Measurements from ENCODE around the gene RNF149.

Gene RNF149

DNA sequence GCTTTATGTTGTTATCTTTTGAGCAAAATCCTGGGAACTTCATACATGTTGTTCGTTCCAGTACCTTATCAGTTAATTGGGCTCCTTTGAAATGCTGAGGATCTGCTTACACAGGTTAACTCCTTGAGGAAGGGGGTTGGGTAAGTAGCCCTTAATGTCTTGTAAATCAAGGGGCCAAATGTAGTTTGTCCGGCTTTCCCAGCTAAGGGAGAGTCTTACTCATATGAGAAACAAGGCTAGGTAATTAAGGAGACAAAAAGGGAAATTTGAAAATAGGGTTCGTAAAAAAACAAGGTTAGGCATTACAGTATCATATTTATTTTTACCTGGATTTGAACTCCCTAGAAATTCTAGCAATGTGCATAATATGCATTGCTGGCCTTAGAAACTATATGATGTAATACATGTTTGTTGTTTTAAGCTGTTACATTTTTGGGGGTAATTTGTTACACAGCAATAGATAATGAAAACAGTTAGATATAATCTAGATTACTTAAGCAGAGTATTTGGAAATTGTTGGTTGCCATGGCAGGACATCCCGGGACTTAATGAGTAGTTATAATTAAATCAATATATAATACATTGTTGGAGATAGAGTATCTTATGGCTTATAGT, 30.9 kb upstream of the RNF149 start:
- TF ChIP-seq, protein P1, sequence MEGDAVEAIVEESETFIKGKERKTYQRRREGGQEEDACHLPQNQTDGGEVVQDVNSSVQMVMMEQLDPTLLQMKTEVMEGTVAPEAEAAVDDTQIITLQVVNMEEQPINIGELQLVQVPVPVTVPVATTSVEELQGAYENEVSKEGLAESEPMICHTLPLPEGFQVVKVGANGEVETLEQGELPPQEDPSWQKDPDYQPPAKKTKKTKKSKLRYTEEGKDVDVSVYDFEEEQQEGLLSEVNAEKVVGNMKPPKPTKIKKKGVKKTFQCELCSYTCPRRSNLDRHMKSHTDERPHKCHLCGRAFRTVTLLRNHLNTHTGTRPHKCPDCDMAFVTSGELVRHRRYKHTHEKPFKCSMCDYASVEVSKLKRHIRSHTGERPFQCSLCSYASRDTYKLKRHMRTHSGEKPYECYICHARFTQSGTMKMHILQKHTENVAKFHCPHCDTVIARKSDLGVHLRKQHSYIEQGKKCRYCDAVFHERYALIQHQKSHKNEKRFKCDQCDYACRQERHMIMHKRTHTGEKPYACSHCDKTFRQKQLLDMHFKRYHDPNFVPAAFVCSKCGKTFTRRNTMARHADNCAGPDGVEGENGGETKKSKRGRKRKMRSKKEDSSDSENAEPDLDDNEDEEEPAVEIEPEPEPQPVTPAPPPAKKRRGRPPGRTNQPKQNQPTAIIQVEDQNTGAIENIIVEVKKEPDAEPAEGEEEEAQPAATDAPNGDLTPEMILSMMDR (IDR thresholded peaks at IDR 0.05; ENCODE audit: low read length): no peak
- no peak for TF ChIP-seq EZH2 (IDR thresholded peaks at IDR 0.05; ENCODE audit: borderline replicate concordance, low read length)
- Histone ChIP-seq H3F3A (ENCODE audit: insufficient read depth, low read length) (no peaks in the 10 kb centered on the region), H3K9me2 (ENCODE audit: low read depth, low read length) (no peaks in the 10 kb centered on the region), H2AFZ (ENCODE audit: low read length) (no peak overlapping the region), H3K4me3 (ENCODE audit: low read depth, low read length, poor library complexity, severe bottlenecking) (no peak overlapping the region), H3K36me3 (ENCODE audit: insufficient read depth, low read length) (no peaks in the 10 kb centered on the region), H4K20me1 (ENCODE audit: insufficient read depth, low read length) (no peaks in the 10 kb centered on the region), H3K79me2 (ENCODE audit: insufficient read depth, low read length) (no peaks in the 10 kb centered on the region), H3K4me1 (ENCODE audit: insufficient read depth, low read length, severe bottlenecking) (no peaks in the 10 kb centered on the region), H3K27me3 (ENCODE audit: insufficient read depth, low read length) (no peaks in the 10 kb centered on the region), H3K4me2 (ENCODE audit: low read length) (no peak overlapping the region), H3K9ac (ENCODE audit: low read length) (no peak overlapping the region), H3K27ac (ENCODE audit: low read depth, low read length, poor library complexity, severe bottlenecking) (no peak overlapping the region), H3K9me3 (ENCODE audit: low read length) (no peaks in the 10 kb centered on the region)

DNA sequence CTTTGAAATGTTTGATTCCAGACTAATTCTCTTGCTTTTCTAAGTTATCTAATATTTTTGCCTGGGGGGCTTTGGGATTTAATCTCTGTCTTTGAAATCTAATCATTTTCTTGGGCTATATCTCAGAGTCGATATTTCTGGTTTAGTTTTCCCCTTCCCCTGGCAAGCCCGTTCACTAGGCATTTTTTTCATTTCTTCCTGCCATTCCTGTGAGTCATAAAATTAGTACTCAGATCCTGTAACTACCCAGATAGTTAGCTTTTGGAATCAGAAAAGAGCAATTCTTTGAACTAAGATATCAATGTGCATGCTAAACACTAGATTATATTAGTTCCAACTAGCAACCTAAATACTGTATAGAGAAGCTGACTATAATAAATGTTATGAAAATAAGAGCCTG, 29.4 kb upstream of the RNF149 start:
- Histone ChIP-seq H3K4me2 (ENCODE audit: low read length) (no peak overlapping the region), H3K9ac (ENCODE audit: low read length) (no peak overlapping the region), H3F3A (ENCODE audit: insufficient read depth, low read length) (no peaks in the 10 kb centered on the region), H3K27ac (ENCODE audit: low read depth, low read length, poor library complexity, severe bottlenecking) (no peak overlapping the region), H3K4me3 (ENCODE audit: low read depth, low read length, poor library complexity, severe bottlenecking) (no peak overlapping the region), H3K79me2 (ENCODE audit: insufficient read depth, low read length) (no peaks in the 10 kb centered on the region), H4K20me1 (ENCODE audit: insufficient read depth, low read length) (no peaks in the 10 kb centered on the region), H3K9me2 (ENCODE audit: low read depth, low read length) (no peaks in the 10 kb centered on the region), H3K9me3 (ENCODE audit: low read length) (no peaks in the 10 kb centered on the region), H3K27me3 (ENCODE audit: insufficient read depth, low read length) (no peaks in the 10 kb centered on the region), H2AFZ (ENCODE audit: low read length) (no peak overlapping the region), H3K4me1 (ENCODE audit: insufficient read depth, low read length, severe bottlenecking) (no peaks in the 10 kb centered on the region), H3K36me3 (ENCODE audit: insufficient read depth, low read length) (no peaks in the 10 kb centered on the region)
- no peak for TF ChIP-seq EZH2 (IDR thresholded peaks at IDR 0.05; ENCODE audit: borderline replicate concordance, low read length)
- TF ChIP-seq, protein P1 (IDR thresholded peaks at IDR 0.05; ENCODE audit: low read length): no peak

DNA sequence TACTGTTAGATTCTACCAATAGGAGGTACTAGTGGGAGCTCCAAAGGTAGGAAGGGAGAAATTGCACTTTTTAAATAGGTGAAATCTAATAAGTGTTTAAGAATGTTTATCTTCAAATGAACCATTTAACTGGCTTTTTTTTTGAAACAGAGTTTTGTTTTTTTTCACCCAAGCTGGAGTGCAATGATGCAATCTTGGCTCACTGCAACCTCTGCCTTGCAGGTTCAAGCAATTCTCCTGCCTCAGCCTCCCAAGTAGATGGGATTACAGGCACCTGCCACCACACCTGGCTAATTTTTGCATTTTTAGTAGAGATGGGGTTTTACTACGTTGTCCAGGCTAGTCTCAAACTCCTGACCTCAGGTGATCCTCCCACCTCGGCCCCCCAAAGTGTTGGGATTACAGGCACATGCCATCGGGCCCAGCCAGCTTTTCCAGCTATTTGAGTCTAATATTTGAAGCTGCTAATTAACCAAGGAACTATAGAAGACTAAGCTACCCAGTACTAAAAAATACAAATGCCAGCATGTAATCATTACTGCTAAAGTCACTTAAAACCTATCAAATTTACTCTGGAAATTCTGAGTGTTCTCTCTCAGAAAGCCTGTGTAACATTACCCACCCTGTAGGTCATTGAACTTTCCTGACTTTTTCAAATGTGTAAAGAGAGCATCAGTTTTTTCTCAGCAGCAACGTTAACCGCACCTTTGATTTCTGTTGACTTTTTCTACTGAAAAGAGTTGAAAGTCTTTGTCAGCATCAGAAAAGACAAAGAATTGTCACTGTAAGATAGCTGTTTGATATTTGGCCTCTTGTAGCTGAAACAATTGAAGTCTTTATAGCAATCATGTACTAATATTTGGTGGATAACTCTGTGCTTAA, 24.6 kb upstream of the RNF149 start:
- Histone ChIP-seq H3K9me2 (ENCODE audit: low read depth, low read length) (no peaks in the 10 kb centered on the region), H3K4me2 (ENCODE audit: low read length) (no peak overlapping the region), H3K27ac (ENCODE audit: low read depth, low read length, poor library complexity, severe bottlenecking) (no peak overlapping the region), H2AFZ (ENCODE audit: low read length) (no peak overlapping the region), H3K79me2 (ENCODE audit: insufficient read depth, low read length) (no peaks in the 10 kb centered on the region), H3K27me3 (ENCODE audit: insufficient read depth, low read length) (peaks cover 4% of the 10 kb centered on the region; the same call in 1 of the 2 replicates), H3F3A (ENCODE audit: insufficient read depth, low read length) (no peaks in the 10 kb centered on the region), H3K9me3 (ENCODE audit: low read length) (no peaks in the 10 kb centered on the region), H3K4me3 (ENCODE audit: low read depth, low read length, poor library complexity, severe bottlenecking) (no peak overlapping the region), H4K20me1 (ENCODE audit: insufficient read depth, low read length) (no peaks in the 10 kb centered on the region), H3K4me1 (ENCODE audit: insufficient read depth, low read length, severe bottlenecking) (peaks cover 5% of the 10 kb centered on the region), H3K9ac (ENCODE audit: low read length) (no peak overlapping the region), H3K36me3 (ENCODE audit: insufficient read depth, low read length) (no peaks in the 10 kb centered on the region)
- TF ChIP-seq, protein P1 (IDR thresholded peaks at IDR 0.05; ENCODE audit: low read length): no peak
- no peak for TF ChIP-seq EZH2 (IDR thresholded peaks at IDR 0.05; ENCODE audit: borderline replicate concordance, low read length)
